ENCODE measurements around the gene CRIP2.

- no peak for TF ChIP-seq CTCF (IDR thresholded peaks at IDR 0.05; ENCODE audit: control extremely low read depth in 1 of 3, insufficient read depth in 1 of 3, low read depth in 1 of 3, low read length in 3 of 3)
- no peak for TF ChIP-seq SIN3A (conservative IDR thresholded peaks at IDR 0.05 in 1 of 2, IDR thresholded peaks at IDR 0.05 in 1 of 2; ENCODE audit: low read depth in 1 of 2, low read length in 2 of 2)
- no peak for TF ChIP-seq POLR2AphosphoS5 (IDR thresholded peaks at IDR 0.05; ENCODE audit: low read depth, low read length)
- TF ChIP-seq KDM5A (IDR thresholded peaks at IDR 0.05; ENCODE audit: low read length) = no peak
- no peak for TF ChIP-seq EZH2 (IDR thresholded peaks at IDR 0.05; ENCODE audit: low read depth, low read length, severe bottlenecking)
- no peak for TF ChIP-seq POLR2A (IDR thresholded peaks at IDR 0.05; ENCODE audit: control extremely low read depth in 1 of 2, low read depth in 2 of 2, low read length in 2 of 2)
- no peak for TF ChIP-seq PHF8 (conservative IDR thresholded peaks at IDR 0.05; ENCODE audit: low read depth, low read length)
- TF ChIP-seq MAFK (IDR thresholded peaks at IDR 0.05; ENCODE audit: low read depth, low read length) = no peak
- no peak for TF ChIP-seq HDAC2 (IDR thresholded peaks at IDR 0.05; ENCODE audit: borderline replicate concordance in 1 of 2, low read depth in 2 of 2, low read length in 2 of 2)
- TF ChIP-seq GTF2F1 (IDR thresholded peaks at IDR 0.05; ENCODE audit: borderline replicate concordance, low read depth, low read length) = no peak
- no peak for TF ChIP-seq EP300 (IDR thresholded peaks at IDR 0.05; ENCODE audit: borderline replicate concordance in 1 of 2, low read depth in 2 of 2, low read length in 2 of 2)
- no peak for TF ChIP-seq YY1 (IDR thresholded peaks at IDR 0.05; ENCODE audit: low read depth, low read length)
- no peak for TF ChIP-seq RXRA (IDR thresholded peaks at IDR 0.05; ENCODE audit: insufficient read depth, low read depth, low read length)
Observed at GRCh38 chr14:105500036-105500725, 25.6 kb downstream of the CRIP2 start.
